K562 (cell line): Measurements from ENCODE around the gene PCDH9. TPM values are rescaled to one million over a fixed set of nuclear protein-coding genes. Genes with fewer than 3 reads are reported as not detected.

Source experiments
- ATAC-seq: fragments of 200-7000 bp; cut with Tn5 transposase; 3 replicates; pipeline ENCODE4 v1.9.1; 2020; ENCODE audit warnings: moderate library complexity
- BruUV-seq: library from RNA; stranded (reverse); fragments of 400-500 nt; replicated peaks from 2 replicates; lab custom pipeline; 2021; lab: Mats Ljungman, UMichigan
- CTCF ChIA-PET: fragments of 300-600 bp; formaldehyde crosslinking; extraction: SDS; loops from one replicate; lab custom pipeline; 2021; ENCODE audit warnings: low intra/inter-chr PET ratio; lab: Yijun Ruan, JAX
- POLR2A ChIA-PET: fragments of 300-600, 350-650 bp; sonication (Branson Sonifier 250); formaldehyde crosslinking; extraction: SDS; loops from one replicate; lab custom pipeline; 2021; ENCODE audit warnings: antibody characterized with exemption, inconsistent platforms; lab: Yijun Ruan, JAX
- DNase-seq, 4 experiments: peaks; one replicate each; pipeline versions ENCODE4 v3.0.0 to v3.0.0-alpha.2; 2011 to 2018; ENCODE audit warnings: low spot score in 3 of 4, mixed read lengths in 3 of 4; ENCODE audit errors: extremely low read depth in 1 of 4
- FAIRE-seq: peaks from 2 replicates; lab custom pipeline; 2011; peaks lifted over from hg19 to GRCh38; lab: Jason Lieb, UNC
- H2AFZ ChIP-seq: 2 replicates; pipeline ENCODE4 v1.6.0; 2011; ENCODE audit warnings: low read depth, low read length, control low read depth, inconsistent platforms
- H3K27ac ChIP-seq: fragments of 200-600 bp; 3 replicates; pipeline ENCODE4 v1.8.0; 2011; ENCODE audit warnings: low read depth, mild to moderate bottlenecking, control low read depth, inconsistent platforms, low read length, moderate library complexity, mixed read lengths; ENCODE audit errors: extremely low read depth
- H3K27me3 ChIP-seq, 2 experiments: fragments of 300-600 bp in 1 of 2; 2 replicates in 1 of 2; 3 replicates in 1 of 2; pipeline versions ENCODE4 v1.6.0 to v1.8.0; 2011; ENCODE audit warnings: inconsistent platforms in 2 of 2, low read length in 2 of 2, mild to moderate bottlenecking in 1 of 2, mixed read lengths in 1 of 2, moderate library complexity in 1 of 2; ENCODE audit not compliant: control insufficient read depth in 2 of 2, insufficient read depth in 2 of 2
- H3K36me3 ChIP-seq: fragments of 300-600 bp; 3 replicates; pipeline ENCODE4 v1.8.0; 2011; ENCODE audit warnings: mild to moderate bottlenecking, low read length, inconsistent platforms; ENCODE audit not compliant: control insufficient read depth, insufficient read depth
- H3K4me1 ChIP-seq, 2 experiments: fragments of 200-600 bp in 1 of 2; replicated peaks in 1 of 2; 2 replicates in 1 of 2; 3 replicates in 1 of 2; pipeline versions ENCODE4 v1.5.1 to v1.8.0; 2011; ENCODE audit warnings: inconsistent platforms in 2 of 2, low read length in 2 of 2, mild to moderate bottlenecking in 1 of 2, mixed read lengths in 1 of 2, moderate library complexity in 1 of 2; ENCODE audit not compliant: control insufficient read depth in 2 of 2, insufficient read depth in 2 of 2
- H3K4me2 ChIP-seq: 2 replicates; pipeline ENCODE4 v1.6.1; 2011; ENCODE audit warnings: low read length, control low read depth, inconsistent platforms, mixed read lengths; ENCODE audit not compliant: insufficient read depth
- H3K4me3 ChIP-seq: fragments of 200-600 bp; sonication (generic), shearing (Covaris generic); 2 replicates; pipeline ENCODE4 v1.5.1; 2016; ENCODE audit warnings: control low read depth, inconsistent platforms
- H3K79me2 ChIP-seq: fragments of 200-600 bp; 3 replicates; pipeline ENCODE4 v1.8.0; 2011; ENCODE audit warnings: low read length, inconsistent platforms; ENCODE audit not compliant: control insufficient read depth, insufficient read depth
- H3K9ac ChIP-seq, 2 experiments: 2 replicates each; pipeline versions ENCODE4 v1.6.0 to v1.6.1; 2011; ENCODE audit warnings: low read depth in 2 of 2, low read length in 2 of 2, control low read depth in 1 of 2, inconsistent platforms in 1 of 2, mild to moderate bottlenecking in 1 of 2, mixed read lengths in 1 of 2; ENCODE audit not compliant: insufficient read depth in 1 of 2
- H3K9me1 ChIP-seq: one replicate; pipeline ENCODE4 v1.6.0; 2011; ENCODE audit warnings: inconsistent platforms, mild to moderate bottlenecking, low read length, moderate library complexity; ENCODE audit not compliant: control insufficient read depth, insufficient read depth
- H3K9me3 ChIP-seq: replicated peaks from 2 replicates; pipeline ENCODE4 v1.5.1; 2011; ENCODE audit warnings: low read depth, low read length, inconsistent platforms; ENCODE audit not compliant: control insufficient read depth, insufficient read depth
- H4K20me1 ChIP-seq: replicated peaks from 2 replicates; pipeline ENCODE4 v1.6.1; 2011; ENCODE audit warnings: low read length, inconsistent platforms, mixed read lengths; ENCODE audit not compliant: control insufficient read depth, insufficient read depth
- CBX8 ChIP-seq: fragments of 200-600 bp; sonication (generic); IDR thresholded peaks from 2 replicates; pipeline ENCODE4 v1.6.1; 2012; ENCODE audit warnings: borderline replicate concordance, mixed run types, low read depth, mild to moderate bottlenecking, moderate library complexity, mixed read lengths, low read length, control low read depth, inconsistent platforms; ENCODE audit not compliant: poor library complexity, severe bottlenecking; ENCODE audit errors: extremely low read depth
- CREBBP ChIP-seq: IDR thresholded peaks from one replicate; pipeline ENCODE4 v1.6.1; 2012; ENCODE audit warnings: low read depth, mild to moderate bottlenecking, control low read depth, inconsistent platforms, low read length
- DACH1 ChIP-seq: fragments of 450-650 bp; IDR thresholded peaks from 2 replicates; pipeline ENCODE4 v1.6.1; 2018; ENCODE audit not compliant: partially characterized antibody
- DNMT1 ChIP-seq: fragments of 450-650 bp; IDR thresholded peaks from 2 replicates; pipeline ENCODE4 v1.6.1; 2016; ENCODE audit warnings: antibody characterized with exemption, mild to moderate bottlenecking
- ERF ChIP-seq: fragments of 450-650 bp; formaldehyde crosslinking; IDR thresholded peaks from 2 replicates; pipeline ENCODE4 v1.4.0; 2020; ENCODE audit warnings: mild to moderate bottlenecking, mixed read lengths
- FIP1L1 ChIP-seq: fragments of 200-400 bp; formaldehyde crosslinking; IDR thresholded peaks from 2 replicates; pipeline ENCODE4 v1.6.1; 2018; ENCODE audit warnings: mild to moderate bottlenecking, low read depth, low read length; ENCODE audit not compliant: poor library complexity, severe bottlenecking
- GATAD2B ChIP-seq: fragments of 450-650 bp; IDR thresholded peaks from 2 replicates; pipeline ENCODE4 v1.6.1; 2017; ENCODE audit warnings: mild to moderate bottlenecking, borderline replicate concordance
- HNRNPK ChIP-seq: fragments of 200-400 bp; formaldehyde crosslinking; IDR thresholded peaks from one replicate; pipeline ENCODE4 v1.6.1; 2018; ENCODE audit warnings: mild to moderate bottlenecking, low read depth, low read length; ENCODE audit not compliant: poor library complexity, severe bottlenecking
- IFI16 ChIP-seq: fragments of 250-450 bp; sonication (Bioruptor Pico); IDR thresholded peaks from 2 replicates; pipeline ENCODE4 v2.1.2; 2022; ENCODE audit warnings: mild to moderate bottlenecking, inconsistent platforms
- KAT2B ChIP-seq: IDR thresholded peaks from one replicate; pipeline ENCODE4 v1.6.1; 2012; ENCODE audit warnings: low read depth, mild to moderate bottlenecking, control low read depth, inconsistent platforms, low read length, moderate library complexity
- PPARD ChIP-seq: fragments of 250-450 bp; sonication (Bioruptor Pico); IDR thresholded peaks from 2 replicates; pipeline ENCODE4 v1.8.0; 2022; ENCODE audit warnings: inconsistent platforms, mild to moderate bottlenecking, moderate library complexity
- PTTG1 ChIP-seq: fragments of 450-650 bp; IDR thresholded peaks from 2 replicates; pipeline ENCODE4 v1.6.1; 2016; ENCODE audit warnings: low read depth, mild to moderate bottlenecking, missing genetic modification characterization, missing compliant biosample characterization
- RBM39 ChIP-seq: fragments of 200-400 bp; formaldehyde crosslinking; optimal IDR thresholded peaks from 2 replicates; pipeline ENCODE3; 2018; ENCODE audit warnings: low read depth, low read length
- RCOR1 ChIP-seq, 2 experiments: IDR thresholded peaks; 2 replicates each; pipeline ENCODE4 v1.6.1; 2012; ENCODE audit warnings: low read depth in 2 of 2, low read length in 2 of 2, borderline replicate concordance in 1 of 2, improper control_type of control experiment in 1 of 2
- SIN3A ChIP-seq, 2 experiments: fragments of 150-350 bp in 1 of 2; IDR thresholded peaks; 2 replicates each; pipeline ENCODE4 v1.6.1; 2011 to 2016; ENCODE audit warnings: borderline replicate concordance in 2 of 2, low read depth in 2 of 2, low read length in 2 of 2, mild to moderate bottlenecking in 2 of 2, moderate library complexity in 2 of 2; ENCODE audit not compliant: control insufficient read depth in 1 of 2
- WHSC1 ChIP-seq: IDR thresholded peaks from one replicate; pipeline ENCODE4 v1.6.1; 2012; ENCODE audit warnings: low read length, control low read depth, inconsistent platforms
- ZBTB26 ChIP-seq: fragments of 450-650 bp; formaldehyde crosslinking; IDR thresholded peaks from 2 replicates; pipeline ENCODE4 v1.4.0; 2022; ENCODE audit warnings: missing genetic modification characterization
- ZC3H11A ChIP-seq: IDR thresholded peaks from 2 replicates; pipeline ENCODE4 v1.6.1; 2012; ENCODE audit warnings: low read depth, low read length, improper control_type of control experiment
- ZNF717 ChIP-seq: fragments of 250-450 bp; sonication (Bioruptor Pico); IDR thresholded peaks from 2 replicates; pipeline ENCODE4 v1.5.0; 2021
- in situ Hi-C: fragments of 300-500 bp; cut with MboI; formaldehyde crosslinking; loops from 4 replicates; pipeline ENCODE4 v1.15.0; 2018; ENCODE audit warnings: inconsistent platforms, mixed read lengths
- intact Hi-C: fragments of 100-400 bp; cut with micrococcal nuclease; formaldehyde crosslinking; loops from 2 replicates; pipeline ENCODE4 v1.14.2; 2022
- polyA plus RNA-seq, 8 experiments: library from polyadenylated mRNA; depleted of rRNA in 4 of 8; stranded (reverse) in 5 of 8; unstranded in 3 of 8; fragments of >200 nt; fragmentation: Nextera tagmentation in 2 of 8; fragmentation: Illumina TruSeq in 1 of 8; extraction: Ambion mirVana in 2 of 8; extraction: Trizol in 1 of 8; gene quantifications; 2 replicates each; pipeline versions ENCODE4 v1.2.1 to v1.2.3, GENCODE V29; 2011 to 2014; ENCODE audit warnings: inconsistent platforms in 1 of 8, missing spikeins in 1 of 8
- total RNA-seq, 7 experiments: library from RNA; depleted of rRNA in 6 of 7; stranded (reverse); fragments of >200 nt in 6 of 7; fragmentation: Illumina TruSeq in 2 of 7; extraction: Trizol in 2 of 7; gene quantifications; 2 replicates each; pipeline versions ENCODE4 v1.2.1 to v1.2.3, GENCODE V29; 2011 to 2021; ENCODE audit warnings: low replicate concordance in 1 of 7

Gene PCDH9
- total and polyA plus RNA-seq, 9 of the 15 experiments (the other 6 are each of a cell fraction or from before 2014, with no cell fraction given), result 1.1 to 6.7 (median 4.9) TPM

- TF ChIP-seq ZBTB26 (CRISPR knock-in tag) (no peak), RBM39 (no peak), GATAD2B (no peak), DACH1 (no peak), PTTG1 (no peak), HNRNPK (no peak)
- TF ChIP-seq, all 486 proteins: peak for 0
Observed at GRCh38 chr13:66430728-66431127, 799.4 kb downstream of the PCDH9 start (continued).

- Histone ChIP-seq H3K79me2 (no peaks in the 10 kb centered on the region), H3K4me1 (no peaks in the 10 kb centered on the region), H2AFZ (no peak overlapping the region), H3K4me3 (no peak overlapping the region), H3K9ac (no peak overlapping the region), H3K4me2 (no peak overlapping the region), H3K36me3 (no peaks in the 10 kb centered on the region), H3K9me3 (no peaks in the 10 kb centered on the region), H3K27me3 (no peaks in the 10 kb centered on the region), H3K9me1 (no peaks in the 10 kb centered on the region), H4K20me1 (no peaks in the 10 kb centered on the region), H3K27ac (no peak overlapping the region)
- intact Hi-C loops (no loop called here), in situ Hi-C loops (no loop called here)
- no peak for DNase-seq
- CTCF ChIA-PET, result no interaction called here
- no TSS peak for BruUV-seq
- POLR2A ChIA-PET, result no interaction called here
- FAIRE-seq, result no peak
- no peak for ATAC-seq
- TF ChIP-seq KAT2B, result no peak
- no peak for TF ChIP-seq PPARD
- no peak for TF ChIP-seq ZNF717 (CRISPR knock-in tag)
- TF ChIP-seq IFI16 (CRISPR knock-in tag), result no peak
- no peak for TF ChIP-seq CREBBP
- no peak for TF ChIP-seq ERF (CRISPR knock-in tag)
- TF ChIP-seq WHSC1, result no peak
- no peak for TF ChIP-seq RCOR1 (IDR thresholded peaks at IDR 0.05; ENCODE audit: borderline replicate concordance in 1 of 2, low read depth in 2 of 2, low read length in 2 of 2)
- no peak for TF ChIP-seq SIN3A (IDR thresholded peaks at IDR 0.05; ENCODE audit: borderline replicate concordance in 2 of 2, control insufficient read depth in 1 of 2, low read depth in 2 of 2, low read length in 2 of 2)
- TF ChIP-seq CBX8, result no peak
- no peak for TF ChIP-seq ZC3H11A
- TF ChIP-seq DNMT1, result no peak
- no peak for TF ChIP-seq FIP1L1
Observed at GRCh38 chr13:66430269-66430668, 799.9 kb downstream of the PCDH9 start.
